ENCODE measurements around the gene UGT1A10. TPM values are rescaled to one million over a fixed set of nuclear protein-coding genes. Genes with fewer than 3 reads are reported as not detected.

Gene UGT1A10
- total and polyA plus RNA-seq, 2 donors (not counting 3 experiments of a cell fraction or from before 2014, with no cell fraction given) = not detected

DNA sequence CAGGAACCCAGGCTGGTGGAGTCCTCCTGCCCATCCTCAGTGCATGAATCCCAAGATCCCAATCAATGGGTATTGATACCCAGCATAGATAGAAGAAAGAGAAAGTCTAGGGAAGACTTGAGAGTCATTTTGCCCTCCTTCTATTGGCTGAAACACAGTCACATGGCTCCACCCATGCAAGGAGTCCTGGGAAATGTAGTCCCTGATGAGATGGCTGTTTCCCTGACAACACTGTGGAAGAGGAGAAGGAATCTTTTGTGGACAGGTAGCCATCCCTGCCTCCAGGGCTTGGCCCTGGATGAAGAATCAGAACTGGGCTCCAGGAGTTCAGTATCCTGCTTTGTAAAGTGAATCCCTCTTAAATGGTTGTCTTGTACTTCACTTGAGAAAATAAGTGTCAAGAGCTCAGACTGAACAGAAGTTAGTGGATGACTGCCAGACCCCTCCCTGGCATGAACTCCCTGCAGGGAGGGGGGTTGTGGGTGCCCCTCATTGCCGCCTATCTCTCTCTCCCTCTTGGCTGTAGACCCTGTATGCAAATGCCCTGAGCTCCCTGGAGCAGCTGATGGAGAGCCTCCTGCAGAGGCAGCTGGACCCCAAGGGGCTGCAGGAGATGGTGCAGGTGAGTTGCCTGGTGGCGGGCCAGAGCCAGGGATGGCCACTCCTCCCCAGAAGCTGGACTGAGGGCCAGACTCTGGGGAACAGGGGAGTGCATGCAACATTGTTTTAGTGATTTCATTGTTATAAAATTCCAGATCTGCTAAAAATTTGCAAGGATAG lies 178.0 kb downstream of the UGT1A10 start:
- FAIRE-seq (no peak), DNase-seq (ENCODE audit: low read depth, low spot score) (no peak)
- no TSS peak for BruUV-seq (replicated peaks)
- H3K27ac ChIP-seq (ENCODE audit: insufficient read depth, low read depth, low read length) = no peak overlapping the region
- no peaks in the 10 kb centered on the region for H3K79me2 ChIP-seq (ENCODE audit: control insufficient read depth, insufficient read depth, low read length)
- H3K9me3 ChIP-seq (replicated peaks; ENCODE audit: control insufficient read depth, insufficient read depth, low read length) = no peaks in the 10 kb centered on the region
- TF ChIP-seq POLR2A (IDR thresholded peaks at IDR 0.05; ENCODE audit: low read depth, low read length) (no peak), POLR2AphosphoS5 (IDR thresholded peaks at IDR 0.05; ENCODE audit: insufficient read depth, low read depth, low read length) (no peak), MYC (IDR thresholded peaks at IDR 0.05; ENCODE audit: low read depth, low read length) (no peak), FOS (IDR thresholded peaks at IDR 0.05; ENCODE audit: borderline replicate concordance, insufficient read depth, low read length) (no peak), EZH2 (IDR thresholded peaks at IDR 0.05; ENCODE audit: borderline replicate concordance, low read depth, low read length, severe bottlenecking) (no peak), GATA2 (IDR thresholded peaks at IDR 0.05; ENCODE audit: insufficient read depth, insufficient read length, low read depth, low read length) (no peak), JUN (IDR thresholded peaks at IDR 0.05; ENCODE audit: borderline replicate concordance, insufficient read depth, insufficient read length, low read depth) (no peak)
- TF ChIP-seq, protein P1, sequence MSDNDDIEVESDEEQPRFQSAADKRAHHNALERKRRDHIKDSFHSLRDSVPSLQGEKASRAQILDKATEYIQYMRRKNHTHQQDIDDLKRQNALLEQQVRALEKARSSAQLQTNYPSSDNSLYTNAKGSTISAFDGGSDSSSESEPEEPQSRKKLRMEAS (IDR thresholded peaks at IDR 0.05; ENCODE audit: insufficient read depth, insufficient read length) = no peak
- TF ChIP-seq, protein P2, sequence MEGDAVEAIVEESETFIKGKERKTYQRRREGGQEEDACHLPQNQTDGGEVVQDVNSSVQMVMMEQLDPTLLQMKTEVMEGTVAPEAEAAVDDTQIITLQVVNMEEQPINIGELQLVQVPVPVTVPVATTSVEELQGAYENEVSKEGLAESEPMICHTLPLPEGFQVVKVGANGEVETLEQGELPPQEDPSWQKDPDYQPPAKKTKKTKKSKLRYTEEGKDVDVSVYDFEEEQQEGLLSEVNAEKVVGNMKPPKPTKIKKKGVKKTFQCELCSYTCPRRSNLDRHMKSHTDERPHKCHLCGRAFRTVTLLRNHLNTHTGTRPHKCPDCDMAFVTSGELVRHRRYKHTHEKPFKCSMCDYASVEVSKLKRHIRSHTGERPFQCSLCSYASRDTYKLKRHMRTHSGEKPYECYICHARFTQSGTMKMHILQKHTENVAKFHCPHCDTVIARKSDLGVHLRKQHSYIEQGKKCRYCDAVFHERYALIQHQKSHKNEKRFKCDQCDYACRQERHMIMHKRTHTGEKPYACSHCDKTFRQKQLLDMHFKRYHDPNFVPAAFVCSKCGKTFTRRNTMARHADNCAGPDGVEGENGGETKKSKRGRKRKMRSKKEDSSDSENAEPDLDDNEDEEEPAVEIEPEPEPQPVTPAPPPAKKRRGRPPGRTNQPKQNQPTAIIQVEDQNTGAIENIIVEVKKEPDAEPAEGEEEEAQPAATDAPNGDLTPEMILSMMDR (IDR thresholded peaks at IDR 0.05; ENCODE audit: extremely low read depth in 1 of 2, insufficient read depth in 1 of 2, low read depth in 1 of 2, low read length in 2 of 2) = no peak
- dilution Hi-C loops (cut with MboI; ENCODE audit: extremely low pct_ligation_motif_present, low sequenced_read_pairs) = no loop called here
- intact Hi-C loops (cut with micrococcal nuclease) = no loop called here
- H3K9ac ChIP-seq (replicated peaks; ENCODE audit: extremely low read depth, insufficient read depth, low read length) = no peak overlapping the region
- ChIA-PET POLR2A (no interaction called here), CTCF (interaction anchor here (1.0 kb wide), 2 partner anchors 22 to 44 kb away, joined by 3 read pairs; no protein-coding TSS in a partner anchor)
- H3K4me3 ChIP-seq (replicated peaks in 1 of 3; ENCODE audit: insufficient read depth in 1 of 3, low read depth in 1 of 3, low read length in 3 of 3) = no peak overlapping the region
- H3K4me1 ChIP-seq (ENCODE audit: control insufficient read depth, extremely low read depth, insufficient read depth, low read length) = no peaks in the 10 kb centered on the region
- H3K9me1 ChIP-seq (replicated peaks; ENCODE audit: control insufficient read depth, extremely low read depth, insufficient read depth, low read length) = no peaks in the 10 kb centered on the region
- no peak overlapping the region for H3K4me2 ChIP-seq (ENCODE audit: insufficient read depth, low read length)
- no peak overlapping the region for H2AFZ ChIP-seq (ENCODE audit: low read depth, low read length)
- no peaks in the 10 kb centered on the region for H4K20me1 ChIP-seq (replicated peaks; ENCODE audit: control insufficient read depth, extremely low read depth, insufficient read depth, low read length)
- no peaks in the 10 kb centered on the region for H3K36me3 ChIP-seq (ENCODE audit: control insufficient read depth in 2 of 2, extremely low read depth in 1 of 2, insufficient read depth in 2 of 2, low read length in 2 of 2)
- H3K27me3 ChIP-seq (ENCODE audit: control insufficient read depth in 2 of 2, insufficient read depth in 2 of 2, low read length in 2 of 2) = peaks cover 0 to under 1% of the 10 kb centered on the region in 2 experiments
